ENCODE results near the gene SLX9.
"Not testable (repeated sequence)": the region's sequence is repeated elsewhere in the genome, so short reads cannot be mapped to it uniquely, and the experiment has no call there.

The SLX9 gene

DNA sequence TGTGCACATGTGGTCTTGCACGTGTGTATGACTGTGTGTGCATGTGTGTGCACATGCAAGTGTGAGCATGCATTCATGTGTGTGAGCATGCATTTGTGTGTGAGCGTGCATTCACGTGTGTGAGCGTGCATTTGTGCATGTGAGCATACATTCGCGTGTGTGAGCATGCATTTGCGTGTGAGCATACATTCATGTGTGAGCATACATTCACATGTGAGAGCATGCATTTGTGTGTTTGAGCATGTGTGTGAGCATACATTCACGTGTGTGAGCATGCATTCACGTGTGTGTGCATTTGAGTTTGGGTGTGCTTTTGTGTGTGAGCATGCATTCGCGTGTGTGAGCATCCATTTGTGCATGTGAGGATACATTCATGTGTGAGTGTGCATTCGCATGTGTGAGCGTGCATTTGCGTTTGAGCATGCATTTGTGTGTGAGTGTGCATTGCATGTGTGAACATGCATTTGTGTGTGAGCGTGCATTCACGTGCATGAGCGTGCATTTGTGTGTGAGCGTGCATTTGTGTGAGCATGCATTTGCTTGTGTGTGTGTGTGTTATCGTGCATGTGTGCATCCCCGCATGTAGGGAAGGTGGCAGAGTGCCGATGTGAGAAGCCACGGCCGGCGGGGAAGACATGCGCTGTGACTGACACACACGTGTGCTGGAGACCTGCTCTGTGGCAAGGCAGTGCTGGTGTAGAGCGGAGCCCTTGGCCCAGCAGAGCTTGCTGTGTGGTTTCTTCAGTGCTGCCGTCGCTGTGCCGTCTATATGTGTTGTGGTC is 37.4 kb upstream of the SLX9 start:
- no peak for DNase-seq

DNA sequence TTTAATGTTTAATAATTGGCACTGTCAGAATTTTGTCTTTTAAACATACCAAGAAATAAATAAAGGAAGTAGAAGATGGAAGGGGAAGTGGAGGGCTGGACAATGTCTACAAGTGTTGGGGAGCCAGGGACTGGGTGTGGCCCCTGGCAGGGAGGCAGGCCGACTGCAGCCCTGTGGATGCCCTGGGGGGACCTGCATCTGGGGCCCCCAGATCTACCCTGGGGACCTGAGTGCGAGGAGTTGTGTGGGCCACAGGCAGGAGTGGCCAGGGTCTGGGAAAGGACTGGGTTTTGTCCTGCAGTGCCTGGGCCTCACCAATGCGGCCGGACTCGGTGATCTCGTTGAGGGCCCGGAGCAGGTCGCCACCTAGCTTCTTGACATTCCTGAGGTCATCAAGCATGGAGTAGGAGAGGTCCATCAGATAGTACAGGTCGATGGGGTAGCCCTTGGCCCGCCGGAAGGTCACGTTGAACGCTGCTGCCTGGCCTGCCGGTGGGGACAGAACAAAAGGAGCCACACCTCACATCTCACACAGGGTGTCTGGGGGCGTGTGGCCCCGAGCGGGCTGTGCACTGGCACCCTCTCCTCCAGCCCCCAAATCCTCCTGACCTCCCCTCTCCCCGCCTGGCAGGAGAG is 36.7 kb upstream of the SLX9 start:
- DNase-seq, result no peak

GRCh38 chr21:44903689-44904088 is 36.1 kb upstream of the SLX9 start:
- no peak for DNase-seq

GRCh38 chr21:44904141-44904923 is 35.5 kb upstream of the SLX9 start:
- DNase-seq, result no peak

DNA sequence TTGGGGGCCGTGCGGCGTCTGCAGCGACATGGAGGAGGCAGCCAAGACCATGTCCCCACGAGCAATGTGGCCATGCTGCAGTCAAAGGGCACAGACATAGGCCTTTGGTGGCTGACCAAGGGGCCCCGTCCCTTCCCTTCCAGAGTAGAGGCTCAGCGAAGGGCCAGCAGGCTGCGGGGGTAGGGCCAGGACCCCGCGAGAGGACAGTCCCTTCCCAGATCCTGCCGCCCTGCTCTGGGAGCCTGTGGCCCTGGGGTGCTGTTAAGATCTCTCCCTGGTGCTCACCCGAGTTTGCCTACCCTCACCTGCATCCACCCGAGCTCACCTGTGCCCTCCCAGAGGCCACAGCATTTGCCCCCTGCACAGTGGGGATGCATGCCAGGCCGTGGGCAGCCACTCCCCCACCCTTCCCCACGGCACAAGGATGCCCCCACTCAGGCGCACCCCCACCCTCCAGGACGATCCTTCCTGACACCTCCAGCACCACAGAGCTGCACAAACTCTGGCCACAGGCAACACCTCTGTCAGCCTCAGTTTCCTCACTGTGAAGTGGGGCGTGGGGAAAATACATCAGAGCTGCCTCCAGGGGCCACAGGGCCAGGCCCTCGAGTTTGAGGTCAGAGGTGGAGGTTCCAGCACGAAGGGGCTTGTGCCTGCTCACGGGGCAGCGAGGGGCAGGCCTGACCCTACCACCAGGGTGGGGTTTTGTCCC is 34.7 kb upstream of the SLX9 start:
- no peak for DNase-seq

GRCh38 chr21:44905728-44906090 is 34.1 kb upstream of the SLX9 start:
- DNase-seq, result no peak

DNA sequence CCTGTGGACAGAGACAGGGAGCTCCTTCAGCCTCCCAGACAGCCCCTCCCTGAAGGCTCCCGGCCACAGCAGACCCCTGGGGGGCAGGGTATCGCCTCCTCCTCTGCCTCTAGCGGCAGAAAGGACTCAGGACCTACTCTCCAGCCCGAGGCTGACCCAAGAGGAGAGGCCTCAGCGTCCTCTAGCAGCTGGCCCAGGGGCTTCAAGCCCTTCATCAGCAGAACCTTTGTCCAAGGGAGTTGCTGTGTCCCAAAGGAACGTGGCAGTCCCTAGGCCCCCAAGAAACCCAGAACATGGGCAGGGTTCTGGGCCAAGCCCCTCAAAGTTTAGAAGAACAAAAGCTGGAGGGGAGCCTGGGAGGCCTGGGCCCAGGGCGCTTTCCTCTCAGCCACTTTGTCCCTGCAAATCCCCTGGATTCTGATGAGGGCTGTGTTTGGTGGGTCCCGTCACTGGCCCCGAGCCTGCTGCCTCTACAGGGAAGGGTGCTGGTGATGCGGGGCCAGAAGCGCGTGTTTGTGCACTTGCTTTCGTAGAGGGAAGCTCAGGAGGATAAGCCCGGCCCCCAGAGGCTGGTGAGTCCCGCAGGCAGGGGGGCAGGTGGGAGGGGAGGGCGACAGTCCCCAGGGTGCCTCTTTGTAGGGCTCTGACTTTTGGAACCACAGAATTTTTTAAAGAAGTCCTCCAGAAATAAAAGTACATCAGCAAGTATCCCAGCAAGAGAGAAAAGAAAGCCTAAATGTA is 32.4 kb upstream of the SLX9 start:
- DNase-seq, result no peak

- no peak for DNase-seq
Measured at GRCh38 chr21:44907966-44908895, 31.6 kb upstream of the SLX9 start.

DNA sequence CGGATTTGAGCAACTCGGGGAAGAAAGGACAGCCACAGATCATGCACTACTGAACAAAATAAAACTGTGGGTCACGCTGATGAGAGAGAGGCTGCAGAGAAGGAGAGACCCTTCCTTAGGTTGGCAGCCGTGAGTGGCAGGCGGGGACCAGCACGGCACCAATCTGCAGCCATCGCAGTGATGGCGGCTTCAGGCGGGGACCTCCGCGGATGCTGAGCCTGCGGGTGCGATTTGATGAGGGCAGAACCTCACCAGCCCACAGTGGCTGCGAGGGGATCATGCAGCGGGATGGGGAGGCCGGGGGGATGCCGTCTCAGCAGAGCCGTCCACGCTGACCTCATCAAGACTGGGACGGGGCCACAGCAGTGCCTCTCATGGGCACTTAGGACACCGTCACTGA is 30.9 kb upstream of the SLX9 start:
- DNase-seq, result no peak

DNA sequence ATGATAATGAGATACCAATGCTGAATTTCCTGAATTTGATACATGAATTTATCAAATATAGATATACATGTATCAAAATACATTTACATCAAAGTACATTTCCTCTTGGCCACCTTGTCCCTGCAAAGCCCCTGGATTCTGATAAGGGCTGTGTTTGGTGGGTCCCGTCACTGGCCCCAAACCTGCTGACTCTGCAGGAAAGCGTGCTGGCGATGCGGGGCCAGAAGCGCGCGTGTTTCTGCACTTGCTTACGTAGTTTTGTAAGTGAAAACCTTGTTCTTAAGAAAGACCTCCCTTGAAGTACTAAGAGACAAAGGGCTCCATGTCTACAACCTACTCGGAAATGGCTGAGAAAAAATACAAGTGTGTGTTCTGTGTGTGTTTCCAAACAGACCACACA is 30.1 kb upstream of the SLX9 start:
- DNase-seq, result no peak

DNA sequence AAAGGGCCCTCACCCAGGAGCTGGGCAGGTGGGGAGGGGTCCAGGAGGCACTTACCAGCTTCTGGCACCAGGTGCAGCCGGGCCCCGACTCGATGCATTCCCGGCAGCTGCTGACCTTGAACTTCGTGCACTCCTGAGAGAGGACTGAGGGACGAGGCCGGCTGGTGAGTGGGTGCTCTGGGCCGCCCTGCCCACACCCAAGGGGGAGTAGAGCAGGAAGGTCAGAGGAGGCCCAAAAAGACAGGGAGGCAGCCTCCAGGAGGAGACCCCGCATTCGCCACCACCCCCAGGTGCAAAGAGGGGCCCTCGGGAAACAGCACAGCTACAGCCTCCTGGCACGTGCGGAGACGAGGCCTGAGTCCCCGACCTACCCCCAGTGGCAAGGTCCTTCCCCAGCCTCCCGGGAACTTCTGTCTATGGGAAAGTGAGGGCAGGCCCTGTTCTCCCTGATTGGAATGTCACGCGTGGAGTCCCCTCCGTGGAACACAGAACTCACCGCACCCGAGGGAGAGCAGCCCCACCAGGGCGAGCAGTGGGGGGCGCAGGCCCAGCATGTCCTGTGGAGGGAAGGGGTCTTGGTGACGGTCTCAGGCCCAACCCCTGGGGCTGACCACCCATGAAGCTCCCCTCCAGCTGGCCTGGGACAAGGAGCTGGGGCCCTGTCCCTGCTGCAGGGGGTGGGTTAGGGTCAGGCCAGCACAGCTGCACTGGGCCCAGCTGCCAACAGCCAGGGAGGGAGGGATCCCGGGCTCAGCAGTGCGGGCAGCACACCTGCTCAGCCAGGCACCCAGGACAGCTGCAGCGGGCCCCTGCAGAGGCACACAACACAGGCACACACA is 29.4 kb upstream of the SLX9 start:
- DNase-seq, result no peak

GRCh38 chr21:44911068-44911383 is 28.8 kb upstream of the SLX9 start:
- no peak for DNase-seq

DNA sequence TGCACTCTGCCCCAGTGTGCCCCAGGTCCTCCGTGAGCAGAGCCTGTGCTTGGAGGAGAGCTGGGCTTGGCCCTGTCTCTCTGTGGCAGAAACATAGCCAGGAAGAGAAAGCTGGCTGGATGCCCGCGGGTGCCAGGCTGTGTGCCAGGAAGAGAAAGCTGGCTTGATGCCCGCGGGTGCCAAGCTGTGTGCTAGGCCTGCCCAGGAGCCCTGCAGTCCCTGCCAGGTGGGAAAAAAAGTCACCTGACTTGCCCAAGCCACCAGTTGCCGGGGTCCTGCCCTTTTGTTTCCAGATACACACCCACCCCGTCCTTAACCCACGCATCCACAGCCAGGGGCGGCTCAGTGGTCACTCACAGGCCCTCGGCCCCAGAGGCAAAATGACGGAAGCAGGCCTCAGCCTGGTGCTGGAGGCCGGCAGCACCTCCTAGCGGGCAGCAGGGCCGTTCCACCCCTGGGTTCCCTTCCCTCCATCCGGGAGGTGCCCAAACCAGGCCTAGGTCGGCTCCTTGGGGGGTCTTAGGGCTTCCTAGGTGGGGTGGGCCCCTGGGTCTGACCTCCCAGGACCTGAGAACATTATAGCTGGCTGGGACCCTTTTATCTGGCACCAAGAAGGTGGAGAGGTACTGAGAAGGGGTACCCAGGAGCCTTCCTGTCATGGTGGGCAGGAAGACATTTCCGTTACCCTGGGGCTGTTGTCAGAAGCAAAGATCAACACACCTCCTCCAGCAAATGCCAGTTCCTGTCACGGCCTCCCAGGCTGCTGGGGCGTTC is 28.3 kb upstream of the SLX9 start:
- no peak for DNase-seq

- no peak for DNase-seq
Measured at GRCh38 chr21:44912158-44912473, 27.7 kb upstream of the SLX9 start.

DNA sequence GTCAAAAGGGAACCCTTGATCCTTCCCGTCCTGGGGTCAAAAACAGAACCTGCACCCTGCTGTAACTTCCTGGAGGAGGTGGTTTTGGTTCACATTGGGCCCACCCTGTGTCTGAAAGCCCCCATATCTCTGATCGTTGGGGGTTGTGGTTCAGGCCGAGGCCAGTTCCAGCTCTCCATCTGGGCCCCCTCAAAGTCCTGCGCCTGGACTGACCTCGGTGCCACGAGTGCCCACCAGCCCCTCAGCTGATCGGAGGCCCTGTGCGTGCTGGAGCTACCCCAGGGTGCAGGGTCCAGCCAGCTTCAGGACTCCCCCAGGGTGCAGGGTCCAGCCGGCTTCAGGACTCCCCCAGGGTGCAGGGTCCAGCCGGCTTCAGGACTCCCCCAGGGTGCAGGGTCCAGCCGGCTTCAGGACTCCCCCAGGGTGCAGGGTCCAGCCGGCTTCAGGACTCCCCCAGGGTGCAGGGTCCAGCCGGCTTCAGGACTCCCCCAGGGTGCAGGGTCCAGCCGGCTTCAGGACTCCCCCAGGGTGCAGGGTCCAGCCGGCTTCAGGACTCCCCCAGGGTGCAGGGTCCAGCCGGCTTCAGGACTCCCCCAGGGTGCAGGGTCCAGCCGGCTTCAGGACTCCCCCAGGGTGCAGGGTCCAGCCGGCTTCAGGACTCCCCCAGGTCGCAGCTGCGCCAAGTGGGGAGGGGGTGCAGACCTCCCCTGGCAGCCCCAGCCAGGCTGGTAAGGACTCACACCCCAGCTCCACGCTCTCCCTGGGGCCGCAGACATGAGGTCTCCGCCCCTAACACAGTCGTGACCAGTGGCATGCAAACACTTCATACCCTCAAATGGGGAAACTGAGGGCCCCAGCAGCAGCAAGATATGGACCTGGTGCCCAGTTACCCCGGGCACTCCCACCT is 27.1 kb upstream of the SLX9 start:
- not testable (repeated sequence) for DNase-seq

GRCh38 chr21:44913425-44914175 is 26.2 kb upstream of the SLX9 start:
- no peak for DNase-seq

DNA sequence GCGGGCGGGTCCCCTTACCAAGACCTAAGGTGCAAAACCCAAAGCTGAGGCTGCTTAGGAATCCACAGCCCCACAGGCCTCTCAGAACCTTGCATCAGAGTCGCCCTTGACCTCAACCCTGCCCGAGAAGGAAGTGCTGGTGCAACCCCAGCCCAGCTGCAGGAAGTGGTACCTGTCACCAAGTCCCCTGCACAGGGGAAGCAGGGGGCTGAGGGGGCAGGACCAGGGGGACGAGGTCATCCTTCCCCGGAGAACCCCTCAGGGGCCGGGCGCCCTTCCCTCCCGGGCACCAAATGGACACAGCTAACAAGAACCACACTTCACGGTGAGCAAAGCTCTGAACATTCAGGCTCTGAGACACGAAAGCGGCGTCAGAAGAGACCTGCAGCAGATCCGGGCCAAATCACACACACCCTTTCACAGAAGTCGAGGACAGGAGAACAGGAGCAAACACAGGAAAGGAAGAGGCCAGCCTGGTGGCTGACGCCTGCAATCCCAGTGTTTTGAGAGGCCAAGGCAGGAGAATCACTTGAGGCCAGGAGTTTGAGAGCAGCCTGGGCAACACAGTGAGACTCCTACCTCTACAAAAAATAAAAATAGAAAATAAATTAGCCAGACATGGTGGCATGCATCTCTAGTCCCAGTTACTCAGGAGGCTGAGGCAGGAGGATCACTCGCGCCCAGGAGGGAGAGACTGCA is 25.5 kb upstream of the SLX9 start:
- DNase-seq, result no peak

DNA sequence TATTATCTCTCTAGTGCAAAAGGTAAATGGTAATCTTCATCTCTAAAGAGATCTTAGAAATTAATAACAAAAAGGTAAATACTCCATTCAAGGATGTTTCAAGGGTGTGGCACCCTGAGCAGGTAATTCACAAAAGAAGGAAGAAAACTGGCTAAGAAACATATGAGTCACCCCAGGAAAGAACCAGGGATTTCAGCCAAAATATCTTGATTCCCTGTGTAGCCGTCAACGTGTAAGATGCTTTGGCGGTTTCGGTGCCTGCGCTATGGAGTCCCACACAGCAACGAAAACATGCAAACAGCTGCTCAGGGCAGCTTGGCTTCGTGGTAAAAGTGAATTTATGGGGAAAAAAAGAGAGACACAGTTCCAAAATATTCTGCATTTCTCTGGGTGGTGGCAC is 22.9 kb upstream of the SLX9 start:
- no peak for DNase-seq

Data from eye (tissue), 1 donor.